Measurements from ENCODE around the gene TBC1D16.
"Not testable (repeated sequence)": the region's sequence is repeated elsewhere in the genome, so short reads cannot be mapped to it uniquely, and the experiment has no call there.

The TBC1D16 gene

DNA sequence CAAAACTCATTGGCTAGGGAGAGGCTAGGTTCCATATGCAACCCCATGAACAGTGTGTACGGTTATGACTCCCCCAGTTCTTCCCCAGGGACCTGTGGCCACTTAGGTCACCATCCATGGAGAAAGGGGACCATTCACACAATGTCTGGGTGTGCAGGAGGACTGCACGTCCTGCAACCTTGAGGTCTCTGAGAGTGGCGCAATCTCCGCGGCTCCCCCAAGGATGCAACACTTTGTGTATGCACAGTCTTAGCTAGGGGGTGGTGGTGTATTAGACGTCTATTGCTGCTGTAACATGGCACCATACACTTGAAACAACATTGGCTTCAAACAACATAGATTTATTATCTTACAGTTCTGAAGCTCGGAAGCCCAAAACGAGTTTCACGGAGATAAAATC lies 130.8 kb downstream of the TBC1D16 start:
- DNase-seq (ENCODE audit: low read depth) = no peak
- TF ChIP-seq, protein P1, sequence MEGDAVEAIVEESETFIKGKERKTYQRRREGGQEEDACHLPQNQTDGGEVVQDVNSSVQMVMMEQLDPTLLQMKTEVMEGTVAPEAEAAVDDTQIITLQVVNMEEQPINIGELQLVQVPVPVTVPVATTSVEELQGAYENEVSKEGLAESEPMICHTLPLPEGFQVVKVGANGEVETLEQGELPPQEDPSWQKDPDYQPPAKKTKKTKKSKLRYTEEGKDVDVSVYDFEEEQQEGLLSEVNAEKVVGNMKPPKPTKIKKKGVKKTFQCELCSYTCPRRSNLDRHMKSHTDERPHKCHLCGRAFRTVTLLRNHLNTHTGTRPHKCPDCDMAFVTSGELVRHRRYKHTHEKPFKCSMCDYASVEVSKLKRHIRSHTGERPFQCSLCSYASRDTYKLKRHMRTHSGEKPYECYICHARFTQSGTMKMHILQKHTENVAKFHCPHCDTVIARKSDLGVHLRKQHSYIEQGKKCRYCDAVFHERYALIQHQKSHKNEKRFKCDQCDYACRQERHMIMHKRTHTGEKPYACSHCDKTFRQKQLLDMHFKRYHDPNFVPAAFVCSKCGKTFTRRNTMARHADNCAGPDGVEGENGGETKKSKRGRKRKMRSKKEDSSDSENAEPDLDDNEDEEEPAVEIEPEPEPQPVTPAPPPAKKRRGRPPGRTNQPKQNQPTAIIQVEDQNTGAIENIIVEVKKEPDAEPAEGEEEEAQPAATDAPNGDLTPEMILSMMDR (IDR thresholded peaks at IDR 0.05; ENCODE audit: insufficient read depth, low read depth, low read length, missing control alignments) = no peak
- no peak overlapping the region for H3K4me3 ChIP-seq (ENCODE audit: low read depth, low read length)

GRCh38 chr17:79902146-79902791 lies 133.4 kb downstream of the TBC1D16 start:
- DNase-seq (ENCODE audit: low read depth) = no peak
- H3K4me3 ChIP-seq (ENCODE audit: low read depth, low read length) = no peak overlapping the region
- TF ChIP-seq, protein P1 (IDR thresholded peaks at IDR 0.05; ENCODE audit: insufficient read depth, low read depth, low read length, missing control alignments) = no peak

- DNase-seq (ENCODE audit: low read depth) = no peak
- no peak overlapping the region for H3K4me3 ChIP-seq (ENCODE audit: low read depth, low read length)
- TF ChIP-seq, protein P1 (IDR thresholded peaks at IDR 0.05; ENCODE audit: insufficient read depth, low read depth, low read length, missing control alignments) = no peak
These were observed 134.5 kb downstream of the TBC1D16 start for GRCh38 chr17:79901131-79901530.

- no peak for DNase-seq (ENCODE audit: low read depth)
- H3K4me3 ChIP-seq (ENCODE audit: low read depth, low read length) = no peak overlapping the region
- TF ChIP-seq, protein P1 (IDR thresholded peaks at IDR 0.05; ENCODE audit: insufficient read depth, low read depth, low read length, missing control alignments) = no peak
These were observed 136.1 kb downstream of the TBC1D16 start for GRCh38 chr17:79899584-79899983.

- TF ChIP-seq, protein P1 (IDR thresholded peaks at IDR 0.05; ENCODE audit: insufficient read depth, low read depth, low read length, missing control alignments) = no peak
- no peak overlapping the region for H3K4me3 ChIP-seq (ENCODE audit: low read depth, low read length)
- no peak for DNase-seq (ENCODE audit: low read depth)
These were observed 138.2 kb downstream of the TBC1D16 start for GRCh38 chr17:79897243-79898063.

- not testable (repeated sequence) for H3K4me3 ChIP-seq (ENCODE audit: low read depth, low read length); DNase-seq (ENCODE audit: low read depth)
These were observed 142.2 kb downstream of the TBC1D16 start for GRCh38 chr17:79893457-79893856.

GRCh38 chr17:79892457-79893241 lies 143.0 kb downstream of the TBC1D16 start:
- TF ChIP-seq, protein P1 (IDR thresholded peaks at IDR 0.05; ENCODE audit: insufficient read depth, low read depth, low read length, missing control alignments) = no peak
- no peak overlapping the region for H3K4me3 ChIP-seq (ENCODE audit: low read depth, low read length)
- DNase-seq (ENCODE audit: low read depth) = no peak
